T-helper 1 cell (primary cell): ENCODE results near the gene ZBTB11.
"Not testable (repeated sequence)": the region's sequence is repeated elsewhere in the genome, so short reads cannot be mapped to it uniquely, and the experiment has no call there.

ENCODE experiments used
- DNase-seq, 5 donors: peaks; one replicate each; pipeline ENCODE4 v3.0.0-alpha.2; 2012 to 2020

ZBTB11 gene

DNA sequence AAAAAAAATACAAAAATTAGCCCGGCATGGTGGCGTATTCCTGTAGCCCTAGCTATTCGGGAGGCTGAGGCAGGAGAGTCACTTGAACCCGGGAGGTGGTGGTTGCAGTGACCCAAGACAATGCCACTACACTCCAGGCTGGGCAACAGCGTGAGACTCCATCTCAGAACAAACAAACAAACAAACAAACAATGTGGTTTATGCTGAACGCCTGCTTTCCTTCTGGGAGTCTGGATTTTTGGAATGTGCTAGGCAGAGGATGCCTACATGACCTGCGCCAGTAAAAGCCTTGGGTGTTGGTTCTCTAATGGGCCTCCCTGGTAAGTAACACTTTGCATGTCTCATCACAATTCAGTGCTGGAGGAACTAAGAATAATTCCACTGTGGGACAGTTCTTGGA is 59.5 kb downstream of the ZBTB11 start:
- no peak for DNase-seq

DNA sequence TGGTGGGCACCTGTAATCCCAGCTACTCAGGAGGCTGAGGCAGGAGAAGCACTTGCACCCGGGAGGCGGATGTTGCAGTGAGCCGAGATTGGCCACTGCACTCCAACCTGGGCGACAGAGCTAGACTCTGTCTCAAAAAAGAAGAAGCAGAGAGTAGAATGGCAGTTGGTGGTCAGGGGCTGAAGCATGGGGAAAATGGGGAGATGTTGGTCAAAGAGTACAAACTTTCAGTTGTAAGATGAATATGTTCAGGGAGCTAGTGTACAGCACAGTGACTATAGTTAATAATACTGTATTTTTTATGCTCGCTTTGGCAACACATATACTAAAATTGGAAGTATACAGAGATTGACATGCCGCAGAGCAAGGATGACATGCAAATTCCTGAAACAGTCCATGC is 61.4 kb downstream of the ZBTB11 start:
- no peak for DNase-seq

- DNase-seq = not testable (repeated sequence)
Observed at GRCh38 chr3:101613014-101613413, 63.9 kb downstream of the ZBTB11 start.

- no peak for DNase-seq
Observed at GRCh38 chr3:101611023-101611422, 65.9 kb downstream of the ZBTB11 start.

DNA sequence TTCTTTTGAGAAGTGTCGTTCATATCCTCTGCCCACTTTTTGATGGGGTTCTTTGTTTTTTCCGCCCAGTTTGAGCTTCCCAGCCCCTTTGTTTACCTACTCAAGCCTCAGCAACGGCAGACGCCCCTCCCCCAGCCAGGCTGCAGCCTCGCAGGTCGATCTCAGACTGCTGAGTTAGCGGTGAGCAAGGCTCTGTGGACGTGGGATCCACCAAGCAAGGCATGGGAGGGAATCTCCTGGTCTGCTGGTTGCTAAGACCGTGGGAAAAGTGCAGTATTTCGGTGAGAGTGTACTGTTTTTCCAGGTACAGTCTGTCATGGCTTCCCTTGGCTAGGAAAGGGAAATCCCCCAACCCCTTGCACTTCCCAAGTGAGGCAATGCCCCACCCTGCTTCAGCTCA is 71.5 kb downstream of the ZBTB11 start:
- not testable (repeated sequence) for DNase-seq

DNA sequence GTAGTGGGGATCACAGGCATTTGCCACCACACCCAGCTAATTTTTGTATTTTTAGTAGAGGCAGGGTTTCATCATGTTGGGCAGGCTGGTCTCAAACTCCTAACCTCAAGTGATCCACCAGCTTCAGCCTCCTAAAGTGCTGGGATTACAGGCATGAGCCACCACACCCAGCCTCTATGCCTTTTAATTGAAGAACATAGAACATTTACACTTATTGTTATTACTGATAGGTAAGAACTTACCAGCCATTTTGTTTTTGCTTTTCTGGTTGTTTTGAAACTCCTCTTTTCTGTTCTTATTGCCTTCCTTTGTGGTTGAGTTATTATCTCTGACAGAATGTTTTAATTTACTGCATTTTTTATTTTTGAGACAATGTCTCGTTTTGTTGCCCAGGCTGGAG is 73.7 kb downstream of the ZBTB11 start:
- DNase-seq = no peak

GRCh38 chr3:101602731-101603130 is 74.2 kb downstream of the ZBTB11 start:
- DNase-seq = no peak
